ENCODE measurements around the gene SP9. TPM values are rescaled to one million over a fixed set of nuclear protein-coding genes. Genes with fewer than 3 reads are reported as not detected.

SP9 gene
- total and polyA plus RNA-seq, 8 donors, result 0.02 TPM; not detected in 7

- H3K4me1 ChIP-seq, result peaks cover 0 to 17% (median 14%) of the 10 kb centered on the region in 3 donors
- no peak for TF ChIP-seq CTCF (IDR thresholded peaks at IDR 0.05)
- no peak for ATAC-seq
- no peak overlapping the region for H3K27ac ChIP-seq
- H3K27me3 ChIP-seq, result peaks cover 22 to 85% (median 55%) of the 10 kb centered on the region in 4 donors
- DNase-seq, result no peak
- WGBS, 2 donors, result 18 to 19% methylated on average over 17 of the region's 17 CpGs
- no peak overlapping the region for H3K4me3 ChIP-seq
- FAIRE-seq, result no peak
- no peaks in the 10 kb centered on the region for H3K36me3 ChIP-seq
- intact Hi-C loops (cut with DNase I), result no loop called here
- H3K9me3 ChIP-seq, result no peaks in the 10 kb centered on the region
Measured at GRCh38 chr2:174338671-174339560, 4.2 kb downstream of the SP9 start.

GRCh38 chr2:174339561-174340399 lies 5.0 kb downstream of the SP9 start:
- no peak for TF ChIP-seq CTCF (IDR thresholded peaks at IDR 0.05)
- intact Hi-C loops (cut with DNase I), result loop anchor here in 1 of 3 donors (10.0 kb wide), 1 partner anchor 935 kb away; no protein-coding TSS in a partner anchor
- 13 to 14% methylated on average over 37 of the region's 37 CpGs for WGBS, 2 donors
- DNase-seq (no peak), ATAC-seq (no peak), FAIRE-seq (no peak)
- Histone ChIP-seq H3K4me1 (peaks cover 0 to 17% (median 14%) of the 10 kb centered on the region in 3 donors), H3K9me3 (no peaks in the 10 kb centered on the region), H3K27me3 (peaks cover 18 to 84% (median 52%) of the 10 kb centered on the region in 4 donors), H3K36me3 (no peaks in the 10 kb centered on the region), H3K27ac (no peak overlapping the region), H3K4me3 (peak overlapping the region in 1 of 4 donors; percentile 1)

GRCh38 chr2:174340400-174341292 lies 5.9 kb downstream of the SP9 start:
- Histone ChIP-seq H3K9me3 (no peaks in the 10 kb centered on the region), H3K27ac (no peak overlapping the region), H3K4me3 (peak overlapping the region in 1 of 4 donors; percentile 1), H3K27me3 (peaks cover 18 to 75% (median 45%) of the 10 kb centered on the region in 4 donors), H3K36me3 (no peaks in the 10 kb centered on the region), H3K4me1 (peaks cover 0 to 17% (median 14%) of the 10 kb centered on the region in 3 donors)
- FAIRE-seq (no peak), ATAC-seq (no peak), DNase-seq (peak in 2 of 6 donors; percentile 65 to 79)
- intact Hi-C loops (cut with DNase I), result loop anchor here in 1 of 3 donors (10.0 kb wide), 1 partner anchor 936 kb away; no protein-coding TSS in a partner anchor
- 11 to 16% methylated on average over 57 to 70 of the region's 70 CpGs for WGBS, 2 donors
- TF ChIP-seq CTCF (IDR thresholded peaks at IDR 0.05), result no peak

GRCh38 chr2:174341293-174341994 lies 6.7 kb downstream of the SP9 start:
- FAIRE-seq (peak; percentile 39), ATAC-seq (peak; percentile 89 to 96 (median 92)), DNase-seq (peak; percentile 77 to 97 (median 88))
- Histone ChIP-seq H3K27ac (no peak overlapping the region), H3K27me3 (peaks cover 16 to 67% (median 42%) of the 10 kb centered on the region in 4 donors), H3K4me3 (no peak overlapping the region), H3K36me3 (no peaks in the 10 kb centered on the region), H3K9me3 (no peaks in the 10 kb centered on the region), H3K4me1 (peaks cover 0 to 14% (median 11%) of the 10 kb centered on the region in 3 donors)
- WGBS, 2 donors, result 1% methylated on average over 31 of the region's 31 CpGs
- intact Hi-C loops (cut with DNase I), result loop anchor here in 1 of 3 donors (10.0 kb wide), 1 partner anchor 937 kb away; no protein-coding TSS in a partner anchor
- peak; percentile 92 to 98 (median 96) for TF ChIP-seq CTCF (IDR thresholded peaks at IDR 0.05)
